GM19324 (cell line): ENCODE data around the gene PDGFC.

ENCODE experiments used
- ATAC-seq: cut with Tn5 transposase; IDR thresholded peaks from one replicate; pipeline ENCODE4 v1.9.1; 2021; ENCODE audit warnings: mild to moderate bottlenecking, moderate library complexity; ENCODE audit not compliant: unreplicated experiment, low FRiP score

The PDGFC gene

GRCh38 chr4:156976147-156976546, 4.5 kb upstream of the PDGFC start:
- ATAC-seq = no peak

GRCh38 chr4:156975686-156976085, 4.1 kb upstream of the PDGFC start:
- ATAC-seq = no peak

GRCh38 chr4:156974264-156974663, 2.7 kb upstream of the PDGFC start:
- no peak for ATAC-seq

GRCh38 chr4:156972379-156973015, 898 bp upstream of the PDGFC start:
- no peak for ATAC-seq

- ATAC-seq = peak; percentile 24
Observed at GRCh38 chr4:156971165-156971675, 379 bp downstream of the PDGFC start.

- no peak for ATAC-seq
Observed at GRCh38 chr4:156970501-156971164, 966 bp downstream of the PDGFC start.

GRCh38 chr4:156969911-156970310, 1.7 kb downstream of the PDGFC start:
- ATAC-seq = no peak

- no peak for ATAC-seq
Observed at GRCh38 chr4:156969101-156969500, 2.5 kb downstream of the PDGFC start.

GRCh38 chr4:156968479-156968984, 3.1 kb downstream of the PDGFC start:
- no peak for ATAC-seq

GRCh38 chr4:156966836-156967235, 4.8 kb downstream of the PDGFC start:
- no peak for ATAC-seq

GRCh38 chr4:156963419-156963818, 8.2 kb downstream of the PDGFC start:
- no peak for ATAC-seq

- ATAC-seq = no peak
Observed at GRCh38 chr4:156962528-156962974, 9.0 kb downstream of the PDGFC start.

- ATAC-seq = no peak
Observed at GRCh38 chr4:156962058-156962358, 9.6 kb downstream of the PDGFC start.

GRCh38 chr4:156961196-156962057, 10.2 kb downstream of the PDGFC start:
- no peak for ATAC-seq

- no peak for ATAC-seq
Observed at GRCh38 chr4:156959298-156959702, 12.3 kb downstream of the PDGFC start.

GRCh38 chr4:156958276-156959074, 13.1 kb downstream of the PDGFC start:
- ATAC-seq = no peak

- ATAC-seq = no peak
Observed at GRCh38 chr4:156957556-156957955, 14.0 kb downstream of the PDGFC start.

GRCh38 chr4:156956826-156957368, 14.7 kb downstream of the PDGFC start:
- no peak for ATAC-seq

- no peak for ATAC-seq
Observed at GRCh38 chr4:156956359-156956758, 15.2 kb downstream of the PDGFC start.

- ATAC-seq = no peak
Observed at GRCh38 chr4:156954587-156954986, 17.0 kb downstream of the PDGFC start.
